ENCODE results near the gene PTBP1.

Gene PTBP1

DNA sequence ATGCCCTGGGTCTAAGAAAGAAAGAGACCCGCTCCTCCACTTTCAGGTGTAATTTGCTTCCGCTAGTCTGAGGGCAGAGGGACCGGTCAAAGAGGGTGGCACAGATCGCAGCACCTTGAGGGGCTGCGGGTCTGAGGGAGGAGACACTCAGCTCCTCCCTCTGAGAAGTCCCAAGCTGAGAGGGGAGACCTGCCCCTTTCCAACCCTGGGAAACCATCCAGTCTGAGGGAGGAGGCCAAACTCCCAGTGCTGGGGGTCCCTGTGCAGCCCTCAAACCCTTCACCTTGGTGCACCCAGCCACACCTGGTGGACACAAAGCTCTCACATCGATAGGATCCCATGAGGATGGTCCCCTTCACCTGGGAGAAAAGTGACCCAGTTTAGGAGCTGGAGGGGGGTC is 33.4 kb upstream of the PTBP1 start:
- H3K36me3 ChIP-seq (ENCODE audit: insufficient read depth, low read length) = no peaks in the 10 kb centered on the region
- no peak overlapping the region for H3K9ac ChIP-seq (ENCODE audit: low read depth, low read length)
- no peaks in the 10 kb centered on the region for H3K9me3 ChIP-seq (ENCODE audit: control insufficient read depth, insufficient read depth, low read length)
- no peaks in the 10 kb centered on the region for H3K4me1 ChIP-seq (ENCODE audit: insufficient read depth, low read length)

DNA sequence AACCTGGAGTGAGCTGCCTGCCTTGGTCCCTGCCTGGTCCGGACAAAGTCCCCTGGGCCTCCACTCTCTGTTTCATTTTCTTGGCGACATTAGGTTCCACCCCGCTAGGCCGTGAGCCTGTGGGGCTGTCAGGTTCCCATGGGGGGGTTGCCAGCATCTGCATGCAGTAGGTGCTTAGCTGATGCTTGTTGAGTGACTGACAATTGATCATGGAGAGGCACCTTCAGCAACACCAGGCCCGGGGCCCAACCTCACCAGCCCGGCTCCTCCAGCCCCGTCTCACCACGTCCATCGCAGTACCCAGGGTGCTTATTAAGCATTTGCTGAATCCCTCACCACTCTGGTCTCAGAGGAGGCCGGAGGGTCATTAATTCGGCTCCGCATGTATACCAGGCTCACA is 33.0 kb upstream of the PTBP1 start:
- Histone ChIP-seq H3K9me3 (ENCODE audit: control insufficient read depth, insufficient read depth, low read length) (no peaks in the 10 kb centered on the region), H3K9ac (ENCODE audit: low read depth, low read length) (no peak overlapping the region), H3K36me3 (ENCODE audit: insufficient read depth, low read length) (no peaks in the 10 kb centered on the region), H3K4me1 (ENCODE audit: insufficient read depth, low read length) (no peaks in the 10 kb centered on the region)

DNA sequence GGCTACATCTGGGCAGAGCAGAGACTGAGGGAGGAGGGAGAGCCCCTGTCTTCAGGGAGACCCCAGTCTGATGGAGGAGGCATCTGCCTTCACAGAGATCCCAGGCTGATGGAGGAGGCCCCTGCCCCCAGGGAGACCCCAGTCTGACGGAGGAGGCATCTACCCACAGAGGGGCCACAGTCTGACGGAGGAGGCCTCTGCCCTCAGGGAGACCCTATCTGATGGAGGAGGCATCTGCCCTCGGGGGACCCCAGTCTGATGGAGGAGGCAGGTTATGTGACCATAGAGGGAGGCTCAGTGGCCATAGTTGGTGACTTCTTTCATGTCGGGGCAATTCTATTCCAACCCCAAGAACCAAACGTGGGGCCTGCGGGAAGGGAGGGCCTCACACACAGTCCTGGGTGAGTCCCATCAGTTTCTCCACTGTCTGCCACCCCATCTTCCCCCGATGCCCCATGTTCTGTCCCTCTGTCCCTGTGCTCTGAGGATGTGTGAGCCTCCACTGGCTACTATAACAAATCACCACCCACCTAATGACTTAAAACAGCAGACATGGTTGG is 32.0 kb upstream of the PTBP1 start:
- Histone ChIP-seq H3K36me3 (ENCODE audit: insufficient read depth, low read length) (no peaks in the 10 kb centered on the region), H3K4me1 (ENCODE audit: insufficient read depth, low read length) (no peaks in the 10 kb centered on the region), H3K9me3 (ENCODE audit: control insufficient read depth, insufficient read depth, low read length) (no peaks in the 10 kb centered on the region), H3K9ac (ENCODE audit: low read depth, low read length) (no peak overlapping the region)

DNA sequence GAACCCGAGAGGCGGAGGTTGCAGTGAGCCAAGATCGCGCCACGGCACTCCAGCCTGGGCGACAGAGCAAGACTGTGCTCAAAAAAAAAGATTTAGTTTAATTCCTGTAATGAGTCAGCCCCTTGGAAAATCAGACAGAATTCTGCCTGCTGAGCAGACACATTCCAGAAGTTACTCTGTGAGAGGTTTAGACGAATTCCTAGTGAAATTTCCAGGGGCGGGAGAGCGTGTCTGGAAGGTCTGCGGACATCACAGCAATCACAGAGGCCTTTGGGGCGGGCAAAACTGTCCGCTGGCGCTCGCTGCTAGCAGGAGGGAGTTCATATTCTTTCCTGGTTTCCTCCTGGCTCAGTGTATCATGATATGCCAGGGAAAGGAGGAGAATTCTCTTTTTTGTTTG is 28.8 kb upstream of the PTBP1 start:
- Histone ChIP-seq H3K9ac (ENCODE audit: low read depth, low read length) (no peak overlapping the region), H3K9me3 (ENCODE audit: control insufficient read depth, insufficient read depth, low read length) (no peaks in the 10 kb centered on the region), H3K36me3 (ENCODE audit: insufficient read depth, low read length) (no peaks in the 10 kb centered on the region), H3K4me1 (ENCODE audit: insufficient read depth, low read length) (0 out of 2 replicates have a peak, but pooled peaks cover 2% of the 10 kb centered on the region)

DNA sequence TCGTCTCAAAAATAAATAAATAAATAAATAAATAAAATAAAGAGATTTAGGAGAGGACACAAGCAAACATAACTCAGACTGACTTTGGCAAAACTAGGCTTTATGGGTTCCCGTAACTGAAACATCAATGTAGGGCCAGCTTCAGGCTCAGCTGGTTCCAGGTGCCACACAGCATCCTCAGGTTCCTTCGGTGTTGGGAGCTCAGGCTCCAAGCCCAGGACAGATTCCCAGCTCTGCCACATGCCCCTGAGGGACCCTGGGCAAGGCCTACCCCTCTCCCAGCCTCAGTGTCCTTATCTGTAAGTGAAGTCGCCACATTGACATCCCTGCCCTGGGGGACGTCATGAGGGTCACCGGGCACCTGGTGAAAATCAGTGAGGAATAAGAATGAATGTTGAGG is 27.6 kb upstream of the PTBP1 start:
- Histone ChIP-seq H3K9ac (ENCODE audit: low read depth, low read length) (no peak overlapping the region), H3K4me1 (ENCODE audit: insufficient read depth, low read length) (0 out of 2 replicates have a peak, but pooled peaks cover 2% of the 10 kb centered on the region), H3K36me3 (ENCODE audit: insufficient read depth, low read length) (no peaks in the 10 kb centered on the region), H3K9me3 (ENCODE audit: control insufficient read depth, insufficient read depth, low read length) (no peaks in the 10 kb centered on the region)

DNA sequence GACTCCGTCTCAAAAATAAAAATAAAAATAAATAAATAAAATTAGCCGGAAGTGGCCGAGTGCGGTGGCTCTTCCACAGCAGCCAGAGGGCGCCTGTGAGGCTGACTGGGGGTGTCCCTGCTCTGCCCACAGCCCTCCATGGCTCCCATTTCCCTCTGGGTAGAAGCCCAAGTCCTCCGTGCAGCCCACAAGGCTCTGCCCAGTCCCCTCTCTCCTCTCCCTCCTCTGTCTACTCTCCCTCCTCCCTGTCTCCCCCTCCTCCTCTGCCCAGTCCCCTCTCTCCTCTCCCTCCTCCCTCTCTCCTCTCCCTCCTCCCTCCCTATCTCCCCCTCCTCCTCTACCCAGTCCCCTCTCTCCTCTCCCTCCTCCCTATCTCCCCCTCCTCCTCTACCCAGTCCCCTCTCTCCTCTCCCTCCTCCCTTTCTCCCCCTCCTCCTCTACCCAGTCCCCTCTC is 25.9 kb upstream of the PTBP1 start:
- Histone ChIP-seq H3K9me3 (ENCODE audit: control insufficient read depth, insufficient read depth, low read length) (no peaks in the 10 kb centered on the region), H3K36me3 (ENCODE audit: insufficient read depth, low read length) (no peaks in the 10 kb centered on the region), H3K9ac (ENCODE audit: low read depth, low read length) (no peak overlapping the region), H3K4me1 (ENCODE audit: insufficient read depth, low read length) (0 out of 2 replicates have a peak, but pooled peaks cover 2% of the 10 kb centered on the region)

DNA sequence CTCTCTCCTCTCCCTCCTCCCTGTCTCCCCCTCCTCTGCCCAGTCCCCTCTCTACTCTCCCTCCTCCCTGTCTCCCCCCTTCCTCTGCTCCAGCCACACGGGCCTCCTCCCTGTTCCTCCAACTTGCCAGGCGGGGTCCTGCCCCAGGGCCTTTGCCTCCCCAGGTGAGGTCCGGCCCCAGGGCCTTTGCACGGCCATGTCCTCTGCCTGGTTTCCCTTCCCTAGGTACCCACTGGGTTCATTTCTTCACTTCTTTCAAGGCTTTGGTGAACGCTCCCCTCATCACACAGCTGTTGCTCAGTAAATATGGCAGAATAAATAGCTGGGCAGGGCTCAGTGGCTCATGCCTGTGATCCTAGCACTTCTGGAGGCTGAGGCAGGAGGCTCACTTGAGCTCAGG is 25.2 kb upstream of the PTBP1 start:
- no peaks in the 10 kb centered on the region for H3K36me3 ChIP-seq (ENCODE audit: insufficient read depth, low read length)
- 0 out of 2 replicates have a peak, but pooled peaks cover 2% of the 10 kb centered on the region for H3K4me1 ChIP-seq (ENCODE audit: insufficient read depth, low read length)
- no peaks in the 10 kb centered on the region for H3K9me3 ChIP-seq (ENCODE audit: control insufficient read depth, insufficient read depth, low read length)
- H3K9ac ChIP-seq (ENCODE audit: low read depth, low read length) = no peak overlapping the region

DNA sequence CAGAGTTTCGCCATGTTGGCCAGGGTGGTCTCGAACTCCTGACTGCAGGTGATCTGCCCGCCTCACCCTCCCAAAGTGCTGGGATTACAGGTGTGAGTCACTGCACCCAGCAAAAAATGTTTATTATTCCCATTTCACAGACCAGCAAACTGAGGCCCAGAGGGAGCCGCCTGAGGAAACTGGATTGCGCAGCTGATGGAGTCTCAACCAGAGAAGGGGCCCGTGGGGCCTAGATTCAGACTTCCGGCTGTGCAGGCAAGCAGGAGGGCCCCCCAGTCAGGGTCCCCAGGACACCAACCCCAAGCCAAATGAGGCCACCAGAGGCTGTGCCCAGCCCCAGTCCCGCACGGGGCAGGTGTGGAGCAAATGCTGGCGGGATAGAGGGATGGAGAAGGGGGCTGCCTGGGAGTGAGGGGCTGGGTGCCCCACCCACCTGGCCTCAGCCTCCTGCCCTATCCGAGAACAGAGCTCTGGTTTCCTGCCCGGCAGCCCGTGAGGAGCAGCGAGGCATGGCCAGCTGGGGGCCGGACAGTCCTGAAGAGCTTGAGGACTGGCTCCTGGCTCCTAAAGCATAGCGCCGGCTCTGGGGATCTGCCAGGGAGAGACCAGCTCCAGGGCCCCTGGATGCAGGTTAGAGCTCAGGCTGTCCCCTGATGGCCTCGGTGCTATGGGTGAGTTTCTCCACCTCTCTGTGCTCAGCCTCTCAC is 24.4 kb upstream of the PTBP1 start:
- no peaks in the 10 kb centered on the region for H3K36me3 ChIP-seq (ENCODE audit: insufficient read depth, low read length)
- no peaks in the 10 kb centered on the region for H3K9me3 ChIP-seq (ENCODE audit: control insufficient read depth, insufficient read depth, low read length)
- 0 out of 2 replicates have a peak, but pooled peaks cover 2% of the 10 kb centered on the region for H3K4me1 ChIP-seq (ENCODE audit: insufficient read depth, low read length)
- no peak overlapping the region for H3K9ac ChIP-seq (ENCODE audit: low read depth, low read length)

DNA sequence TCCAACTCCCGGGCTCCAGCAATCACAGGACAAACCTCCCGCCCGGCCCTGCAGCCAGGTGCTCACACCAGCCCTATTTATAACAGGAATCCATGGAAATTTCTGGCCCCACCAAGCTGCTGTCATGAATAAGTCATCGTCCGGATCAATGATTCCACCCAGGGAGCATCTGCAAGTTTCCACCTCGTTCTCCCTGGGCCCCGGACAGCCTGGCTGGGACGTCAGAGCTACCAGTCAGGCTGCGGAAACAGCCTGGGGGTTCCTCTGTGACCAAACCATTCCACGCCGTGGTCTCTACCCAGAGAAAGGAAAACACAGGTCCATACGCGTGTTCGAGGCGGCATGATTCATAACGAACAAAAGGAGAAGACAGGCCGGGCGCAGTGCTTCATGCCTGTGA is 20.7 kb upstream of the PTBP1 start:
- H3K4me1 ChIP-seq (ENCODE audit: insufficient read depth, low read length) = 0 out of 2 replicates have a peak, but pooled peaks cover 2% of the 10 kb centered on the region
- H3K9me3 ChIP-seq (ENCODE audit: control insufficient read depth, insufficient read depth, low read length) = no peaks in the 10 kb centered on the region

DNA sequence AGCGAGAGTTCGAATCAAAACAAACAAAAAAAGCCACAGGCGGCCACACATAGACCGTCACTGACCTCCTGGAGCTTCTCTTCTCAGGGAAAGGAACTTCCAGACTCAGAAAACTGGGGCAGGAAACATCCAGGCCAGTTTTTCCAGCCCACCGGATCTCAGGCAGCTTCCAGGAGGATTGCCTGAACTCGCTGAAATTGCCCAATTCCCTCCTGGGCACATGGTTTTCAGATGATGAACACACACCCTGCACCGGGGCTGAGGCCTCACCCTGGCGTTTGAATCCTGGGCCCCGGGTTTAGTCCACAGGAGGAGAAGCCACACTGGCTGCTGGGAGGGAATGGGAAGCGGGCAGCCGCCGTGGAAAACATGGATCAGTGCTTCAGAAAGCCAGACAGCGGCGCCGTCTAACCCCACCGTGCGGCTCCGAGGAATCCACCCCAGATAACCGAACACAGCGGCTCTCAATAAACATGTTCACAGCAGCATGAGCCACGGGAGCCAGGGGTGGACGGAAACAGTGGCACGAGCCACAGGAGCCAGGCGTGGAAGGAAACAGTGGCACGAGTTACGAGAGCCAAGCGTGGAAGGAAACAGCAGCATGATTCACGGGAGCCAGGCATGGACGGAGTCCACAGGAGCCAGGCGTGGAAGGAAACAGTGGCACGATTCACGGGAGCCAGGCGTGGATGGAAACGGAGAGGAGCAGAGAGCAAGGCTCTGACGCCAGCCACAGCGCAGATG is 18.2 kb upstream of the PTBP1 start:
- no peaks in the 10 kb centered on the region for H3K36me3 ChIP-seq (ENCODE audit: insufficient read depth, low read length)
- no peak overlapping the region for H3K9ac ChIP-seq (ENCODE audit: low read depth, low read length)

More for the DNA sequence above, 20.7 kb upstream of the PTBP1 start:
- no peak overlapping the region for H3K9ac ChIP-seq (ENCODE audit: low read depth, low read length)
- H3K36me3 ChIP-seq (ENCODE audit: insufficient read depth, low read length) = no peaks in the 10 kb centered on the region

DNA sequence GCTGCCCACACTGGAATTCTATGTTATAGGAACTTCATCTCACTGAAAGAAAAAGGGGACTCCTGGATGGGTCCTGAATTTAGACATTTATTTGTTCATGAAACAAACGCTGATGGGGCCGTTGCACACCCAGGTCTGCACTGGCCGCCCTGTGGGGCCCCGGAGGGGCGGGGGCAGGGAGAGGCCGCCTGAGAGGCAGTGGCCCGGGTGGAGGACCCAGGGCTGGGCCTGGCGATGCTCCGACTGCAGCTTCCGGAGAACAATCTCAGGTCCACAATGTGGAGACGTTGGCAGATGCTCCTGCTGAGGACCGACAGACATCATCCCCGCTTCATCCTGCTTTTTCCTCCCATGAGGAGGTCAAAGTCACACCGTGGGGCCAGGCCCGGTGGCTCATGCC is 16.3 kb upstream of the PTBP1 start:
- H3K4me1 ChIP-seq (ENCODE audit: insufficient read depth, low read length) = no peaks in the 10 kb centered on the region; the same call in 1 of the 2 replicates
- H3K36me3 ChIP-seq (ENCODE audit: insufficient read depth, low read length) = no peaks in the 10 kb centered on the region
- H3K9me3 ChIP-seq (ENCODE audit: control insufficient read depth, insufficient read depth, low read length) = no peaks in the 10 kb centered on the region
- no peak overlapping the region for H3K9ac ChIP-seq (ENCODE audit: low read depth, low read length)

More for the DNA sequence above, 18.2 kb upstream of the PTBP1 start:
- Histone ChIP-seq H3K4me1 (ENCODE audit: insufficient read depth, low read length) (no peaks in the 10 kb centered on the region; the same call in 1 of the 2 replicates), H3K9me3 (ENCODE audit: control insufficient read depth, insufficient read depth, low read length) (no peaks in the 10 kb centered on the region)

DNA sequence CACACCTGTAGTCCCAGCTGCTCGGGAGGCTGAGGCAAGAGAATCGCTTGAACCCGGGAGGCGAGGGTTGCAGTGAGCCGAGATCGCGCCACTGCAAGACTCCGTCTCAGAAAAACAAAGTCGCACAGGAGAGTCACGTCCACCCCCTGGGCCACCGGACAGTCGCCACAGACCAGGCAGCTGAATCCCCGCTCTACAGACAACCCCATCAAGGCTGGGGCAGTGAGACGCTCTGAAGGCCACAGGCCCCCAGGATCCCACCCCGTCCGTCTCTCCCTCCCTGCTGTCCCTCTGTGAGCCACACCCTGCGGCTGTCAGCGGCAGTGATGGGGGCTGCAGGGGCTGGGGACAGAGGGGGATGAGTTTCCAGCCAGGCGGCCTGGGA is 15.5 kb upstream of the PTBP1 start:
- H3K4me1 ChIP-seq (ENCODE audit: insufficient read depth, low read length) = no peaks in the 10 kb centered on the region; the same call in 1 of the 2 replicates
- H3K9me3 ChIP-seq (ENCODE audit: control insufficient read depth, insufficient read depth, low read length) = no peaks in the 10 kb centered on the region
- no peaks in the 10 kb centered on the region for H3K36me3 ChIP-seq (ENCODE audit: insufficient read depth, low read length)
- H3K9ac ChIP-seq (ENCODE audit: low read depth, low read length) = peak overlapping the region; percentile 66

DNA sequence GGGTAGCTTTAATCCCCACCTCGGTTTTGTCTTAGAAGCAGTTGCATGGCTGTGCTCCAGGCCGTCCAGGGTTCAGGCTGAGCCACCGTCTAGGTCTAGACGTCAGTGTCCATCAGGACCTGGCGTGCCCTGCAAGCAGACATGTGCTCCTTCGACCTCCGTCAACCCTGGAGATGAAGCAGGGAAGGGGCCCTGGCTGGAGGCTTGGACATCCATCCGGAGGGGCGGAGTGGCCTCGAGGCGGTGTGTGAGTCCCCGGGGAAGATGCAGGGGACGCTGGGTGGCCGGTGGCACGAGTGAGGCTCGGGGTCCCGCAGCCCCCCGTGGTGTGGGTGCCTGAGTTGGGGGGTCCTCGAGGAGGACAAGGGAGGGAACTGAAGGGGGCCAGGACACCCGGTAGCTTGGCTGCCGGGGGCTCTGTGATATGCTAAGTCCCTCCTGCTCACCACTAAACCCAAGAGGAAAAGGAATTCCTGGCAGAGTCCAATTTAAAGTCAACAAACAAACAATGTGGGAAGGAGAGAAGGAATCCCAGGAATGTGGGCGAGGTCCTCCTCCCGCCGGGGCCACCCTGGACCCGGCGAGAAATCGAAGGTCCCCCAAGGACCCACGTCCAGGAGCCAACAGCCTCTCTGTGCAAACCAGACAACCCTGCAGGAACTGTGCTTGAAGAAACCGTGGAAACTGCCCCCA is 14.9 kb upstream of the PTBP1 start:
- Histone ChIP-seq H3K4me1 (ENCODE audit: insufficient read depth, low read length) (no peaks in the 10 kb centered on the region; the same call in 1 of the 2 replicates), H3K9ac (ENCODE audit: low read depth, low read length) (peak overlapping the region; percentile 66), H3K9me3 (ENCODE audit: control insufficient read depth, insufficient read depth, low read length) (no peaks in the 10 kb centered on the region), H3K36me3 (ENCODE audit: insufficient read depth, low read length) (no peaks in the 10 kb centered on the region)
